Measurements from ENCODE around the gene CLCNKA.

The CLCNKA gene

GRCh38 chr1:16017076-16017460 is 4.8 kb upstream of the CLCNKA start:
- H3K36me3 ChIP-seq (ENCODE audit: control insufficient read depth, insufficient read depth, low read length) = no peaks in the 10 kb centered on the region
- no peak overlapping the region for H3K4me3 ChIP-seq (replicated peaks; ENCODE audit: low read depth, low read length)
- no peak for TF ChIP-seq CTCF (IDR thresholded peaks at IDR 0.05; ENCODE audit: insufficient read depth, low read length, poor library complexity, severe bottlenecking)
- H3K27me3 ChIP-seq (replicated peaks; ENCODE audit: control insufficient read depth, insufficient read depth, low read length) = peaks cover 4% of the 10 kb centered on the region; the same call in 1 of the 2 replicates
- DNase-seq (ENCODE audit: extremely low read depth, insufficient read length) = no peak

- no peak for DNase-seq (ENCODE audit: extremely low read depth, insufficient read length)
- TF ChIP-seq CTCF (IDR thresholded peaks at IDR 0.05; ENCODE audit: insufficient read depth, low read length, poor library complexity, severe bottlenecking) = peak; percentile 16
- no peaks in the 10 kb centered on the region for H3K36me3 ChIP-seq (ENCODE audit: control insufficient read depth, insufficient read depth, low read length)
- H3K27me3 ChIP-seq (replicated peaks; ENCODE audit: control insufficient read depth, insufficient read depth, low read length) = peaks cover 5% of the 10 kb centered on the region; the same call in 1 of the 2 replicates
- H3K4me3 ChIP-seq (replicated peaks; ENCODE audit: low read depth, low read length) = no peak within 1 kb of the TSS
Observed at GRCh38 chr1:16017461-16018303, 4.2 kb upstream of the CLCNKA start, which contains the start of gene HSPB7. HSPB7 (minus strand) TSS chr1:16018043; CDS start chr1:16017963, 80 bp downstream.

GRCh38 chr1:16018308-16018707 is 3.5 kb upstream of the CLCNKA start:
- no peak for DNase-seq (ENCODE audit: extremely low read depth, insufficient read length)
- no peak for TF ChIP-seq CTCF (IDR thresholded peaks at IDR 0.05; ENCODE audit: insufficient read depth, low read length, poor library complexity, severe bottlenecking)
- H3K4me3 ChIP-seq (replicated peaks; ENCODE audit: low read depth, low read length) = no peak overlapping the region
- no peaks in the 10 kb centered on the region for H3K36me3 ChIP-seq (ENCODE audit: control insufficient read depth, insufficient read depth, low read length)
- peaks cover 5% of the 10 kb centered on the region; the same call in 1 of the 2 replicates for H3K27me3 ChIP-seq (replicated peaks; ENCODE audit: control insufficient read depth, insufficient read depth, low read length)

GRCh38 chr1:16018749-16019643 is 2.8 kb upstream of the CLCNKA start:
- DNase-seq (ENCODE audit: extremely low read depth, insufficient read length) = no peak
- Histone ChIP-seq H3K4me3 (replicated peaks; ENCODE audit: low read depth, low read length) (no peak overlapping the region), H3K36me3 (ENCODE audit: control insufficient read depth, insufficient read depth, low read length) (no peaks in the 10 kb centered on the region), H3K27me3 (replicated peaks; ENCODE audit: control insufficient read depth, insufficient read depth, low read length) (peaks cover 5% of the 10 kb centered on the region; the same call in 1 of the 2 replicates)
- no peak for TF ChIP-seq CTCF (IDR thresholded peaks at IDR 0.05; ENCODE audit: insufficient read depth, low read length, poor library complexity, severe bottlenecking)

GRCh38 chr1:16019644-16020277 is 2.1 kb upstream of the CLCNKA start:
- no peak for DNase-seq (ENCODE audit: extremely low read depth, insufficient read length)
- no peak for TF ChIP-seq CTCF (IDR thresholded peaks at IDR 0.05; ENCODE audit: insufficient read depth, low read length, poor library complexity, severe bottlenecking)
- no peaks in the 10 kb centered on the region for H3K36me3 ChIP-seq (ENCODE audit: control insufficient read depth, insufficient read depth, low read length)
- H3K27me3 ChIP-seq (replicated peaks; ENCODE audit: control insufficient read depth, insufficient read depth, low read length) = peaks cover 5% of the 10 kb centered on the region; the same call in 1 of the 2 replicates
- H3K4me3 ChIP-seq (replicated peaks; ENCODE audit: low read depth, low read length) = no peak overlapping the region

Data from GM06990 (cell line).